ENCODE results near the gene TRMT11. TPM values are rescaled to one million over a fixed set of nuclear protein-coding genes. Genes with fewer than 3 reads are reported as not detected.

The TRMT11 gene
- total and polyA plus RNA-seq, 9 of the 15 experiments (the other 6 are each of a cell fraction or from before 2014, with no cell fraction given) = 38.8 to 88.0 (median 59.8) TPM

DNA sequence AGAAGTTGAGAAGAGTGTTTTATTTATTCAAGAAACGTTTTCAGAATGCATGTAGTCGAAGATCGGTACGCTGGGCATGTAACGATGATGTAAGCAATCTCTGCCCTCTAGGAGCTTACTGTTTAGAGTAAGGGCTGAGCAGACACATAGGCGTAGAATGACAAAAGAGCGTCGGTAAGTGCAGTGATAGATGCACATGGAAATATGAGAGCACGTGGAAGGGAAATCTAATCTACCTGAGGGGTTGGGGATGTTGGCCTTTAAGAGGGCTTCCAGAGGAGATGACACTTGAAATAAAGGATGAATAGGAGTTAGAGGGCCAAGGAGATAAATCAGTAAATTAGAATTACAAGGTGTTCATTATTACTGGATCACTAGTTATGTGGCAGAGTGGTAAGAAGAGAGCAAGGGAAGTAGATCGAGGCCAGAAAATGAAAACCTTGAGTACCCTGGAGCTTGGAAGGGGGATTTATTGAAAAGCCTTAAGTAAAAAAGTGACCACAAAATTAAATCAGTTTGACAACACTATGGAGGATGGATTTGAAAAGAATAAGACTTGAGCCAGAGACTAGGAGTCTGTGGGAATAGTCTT is 782 bp downstream of the TRMT11 start (continued):
- no peak for TF ChIP-seq TCF3 (CRISPR knock-in tag; IDR thresholded peaks at IDR 0.05)
- no peak for TF ChIP-seq POLR2AphosphoS2 (IDR thresholded peaks at IDR 0.05; ENCODE audit: low read length)
- no peak for TF ChIP-seq CBX1 (IDR thresholded peaks at IDR 0.05; ENCODE audit: low read depth)
- peak; percentile 45; the same call in 1 of the 2 replicates for TF ChIP-seq ZEB2 (IDR thresholded peaks at IDR 0.05)
- no peak for TF ChIP-seq HLTF (IDR thresholded peaks at IDR 0.05)
- TF ChIP-seq CSDE1 (IDR thresholded peaks at IDR 0.05) = no peak
- no peak for TF ChIP-seq RAD21 (CRISPR knock-in tag; conservative IDR thresholded peaks at IDR 0.05 in 1 of 2, IDR thresholded peaks at IDR 0.05 in 1 of 2)
- 0 out of 2 replicates have a peak, but pooled peaks have one; percentile 21 for TF ChIP-seq MAFF (IDR thresholded peaks at IDR 0.05; ENCODE audit: low read length)
- TF ChIP-seq ARNT (IDR thresholded peaks at IDR 0.05) = peak; percentile 28 to 42; a peak in 1 of 4 replicates
- TF ChIP-seq HDAC1 (IDR thresholded peaks at IDR 0.05) = peak; percentile 36 to 70; a peak in 3 of 4 replicates
- TF ChIP-seq, protein P1, sequence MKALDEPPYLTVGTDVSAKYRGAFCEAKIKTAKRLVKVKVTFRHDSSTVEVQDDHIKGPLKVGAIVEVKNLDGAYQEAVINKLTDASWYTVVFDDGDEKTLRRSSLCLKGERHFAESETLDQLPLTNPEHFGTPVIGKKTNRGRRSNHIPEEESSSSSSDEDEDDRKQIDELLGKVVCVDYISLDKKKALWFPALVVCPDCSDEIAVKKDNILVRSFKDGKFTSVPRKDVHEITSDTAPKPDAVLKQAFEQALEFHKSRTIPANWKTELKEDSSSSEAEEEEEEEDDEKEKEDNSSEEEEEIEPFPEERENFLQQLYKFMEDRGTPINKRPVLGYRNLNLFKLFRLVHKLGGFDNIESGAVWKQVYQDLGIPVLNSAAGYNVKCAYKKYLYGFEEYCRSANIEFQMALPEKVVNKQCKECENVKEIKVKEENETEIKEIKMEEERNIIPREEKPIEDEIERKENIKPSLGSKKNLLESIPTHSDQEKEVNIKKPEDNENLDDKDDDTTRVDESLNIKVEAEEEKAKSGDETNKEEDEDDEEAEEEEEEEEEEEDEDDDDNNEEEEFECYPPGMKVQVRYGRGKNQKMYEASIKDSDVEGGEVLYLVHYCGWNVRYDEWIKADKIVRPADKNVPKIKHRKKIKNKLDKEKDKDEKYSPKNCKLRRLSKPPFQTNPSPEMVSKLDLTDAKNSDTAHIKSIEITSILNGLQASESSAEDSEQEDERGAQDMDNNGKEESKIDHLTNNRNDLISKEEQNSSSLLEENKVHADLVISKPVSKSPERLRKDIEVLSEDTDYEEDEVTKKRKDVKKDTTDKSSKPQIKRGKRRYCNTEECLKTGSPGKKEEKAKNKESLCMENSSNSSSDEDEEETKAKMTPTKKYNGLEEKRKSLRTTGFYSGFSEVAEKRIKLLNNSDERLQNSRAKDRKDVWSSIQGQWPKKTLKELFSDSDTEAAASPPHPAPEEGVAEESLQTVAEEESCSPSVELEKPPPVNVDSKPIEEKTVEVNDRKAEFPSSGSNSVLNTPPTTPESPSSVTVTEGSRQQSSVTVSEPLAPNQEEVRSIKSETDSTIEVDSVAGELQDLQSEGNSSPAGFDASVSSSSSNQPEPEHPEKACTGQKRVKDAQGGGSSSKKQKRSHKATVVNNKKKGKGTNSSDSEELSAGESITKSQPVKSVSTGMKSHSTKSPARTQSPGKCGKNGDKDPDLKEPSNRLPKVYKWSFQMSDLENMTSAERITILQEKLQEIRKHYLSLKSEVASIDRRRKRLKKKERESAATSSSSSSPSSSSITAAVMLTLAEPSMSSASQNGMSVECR (CRISPR knock-in tag; IDR thresholded peaks at IDR 0.05) = no peak
- TF ChIP-seq, protein P2, sequence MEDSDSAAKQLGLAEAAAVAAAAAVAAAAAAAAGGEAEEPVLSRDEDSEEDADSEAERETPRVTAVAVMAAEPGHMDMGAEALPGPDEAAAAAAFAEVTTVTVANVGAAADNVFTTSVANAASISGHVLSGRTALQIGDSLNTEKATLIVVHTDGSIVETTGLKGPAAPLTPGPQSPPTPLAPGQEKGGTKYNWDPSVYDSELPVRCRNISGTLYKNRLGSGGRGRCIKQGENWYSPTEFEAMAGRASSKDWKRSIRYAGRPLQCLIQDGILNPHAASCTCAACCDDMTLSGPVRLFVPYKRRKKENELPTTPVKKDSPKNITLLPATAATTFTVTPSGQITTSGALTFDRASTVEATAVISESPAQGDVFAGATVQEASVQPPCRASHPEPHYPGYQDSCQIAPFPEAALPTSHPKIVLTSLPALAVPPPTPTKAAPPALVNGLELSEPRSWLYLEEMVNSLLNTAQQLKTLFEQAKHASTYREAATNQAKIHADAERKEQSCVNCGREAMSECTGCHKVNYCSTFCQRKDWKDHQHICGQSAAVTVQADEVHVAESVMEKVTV (CRISPR knock-in tag; IDR thresholded peaks at IDR 0.05) = no peak
- no peak for TF ChIP-seq THRAP3 (IDR thresholded peaks at IDR 0.05; ENCODE audit: borderline replicate concordance)
- TF ChIP-seq ZNF764 (CRISPR knock-in tag; IDR thresholded peaks at IDR 0.05; ENCODE audit: low read depth) = no peak
- no peak for TF ChIP-seq ZNF143 (CRISPR knock-in tag; IDR thresholded peaks at IDR 0.05)
- no peak for TF ChIP-seq ZNF696 (CRISPR knock-in tag; conservative IDR thresholded peaks at IDR 0.05)
- no peak for TF ChIP-seq ZFPM2 (CRISPR knock-in tag; IDR thresholded peaks at IDR 0.05)
- TF ChIP-seq EP400 (IDR thresholded peaks at IDR 0.05) = peak; percentile 44; the same call in 1 of the 2 replicates
- TF ChIP-seq, protein P3, sequence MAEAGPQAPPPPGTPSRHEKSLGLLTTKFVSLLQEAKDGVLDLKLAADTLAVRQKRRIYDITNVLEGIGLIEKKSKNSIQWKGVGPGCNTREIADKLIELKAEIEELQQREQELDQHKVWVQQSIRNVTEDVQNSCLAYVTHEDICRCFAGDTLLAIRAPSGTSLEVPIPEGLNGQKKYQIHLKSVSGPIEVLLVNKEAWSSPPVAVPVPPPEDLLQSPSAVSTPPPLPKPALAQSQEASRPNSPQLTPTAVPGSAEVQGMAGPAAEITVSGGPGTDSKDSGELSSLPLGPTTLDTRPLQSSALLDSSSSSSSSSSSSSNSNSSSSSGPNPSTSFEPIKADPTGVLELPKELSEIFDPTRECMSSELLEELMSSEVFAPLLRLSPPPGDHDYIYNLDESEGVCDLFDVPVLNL (CRISPR knock-in tag; IDR thresholded peaks at IDR 0.05; ENCODE audit: low read depth) = no peak
- TF ChIP-seq HDAC6 (IDR thresholded peaks at IDR 0.05; ENCODE audit: low read depth, low read length) = no peak

Data from K562 (cell line).